ENCODE measurements around the gene DAZAP1.

Gene DAZAP1

GRCh38 chr19:1459479-1459878, 52.1 kb downstream of the DAZAP1 start:
- Histone ChIP-seq H3K36me3 (ENCODE audit: control insufficient read depth in 1 of 2, insufficient read depth in 2 of 2, low read length in 2 of 2) (no peaks in the 10 kb centered on the region), H3K27me3 (ENCODE audit: control insufficient read depth in 1 of 2, insufficient read depth in 2 of 2, low read length in 2 of 2) (peaks cover 33 to 36% of the 10 kb centered on the region in 2 donors), H3K9ac (ENCODE audit: low read depth in 1 of 2, low read length in 2 of 2) (no peak overlapping the region), H3K4me3 (ENCODE audit: low read depth in 1 of 2, low read length in 2 of 2) (no peak overlapping the region), H3K27ac (ENCODE audit: low read depth, low read length) (no peak overlapping the region), H3K4me1 (ENCODE audit: control insufficient read depth in 1 of 2, insufficient read depth in 2 of 2, low read length in 2 of 2) (peaks cover 0 to 17% of the 10 kb centered on the region in 2 donors), H3K9me3 (ENCODE audit: control insufficient read depth in 1 of 2, low read length in 2 of 2) (no peaks in the 10 kb centered on the region)

- no peak overlapping the region for H3K4me3 ChIP-seq (ENCODE audit: low read depth in 1 of 2, low read length in 2 of 2)
- peaks cover 0 to 12% of the 10 kb centered on the region in 2 donors for H3K4me1 ChIP-seq (ENCODE audit: control insufficient read depth in 1 of 2, insufficient read depth in 2 of 2, low read length in 2 of 2)
- H3K27me3 ChIP-seq (ENCODE audit: control insufficient read depth in 1 of 2, insufficient read depth in 2 of 2, low read length in 2 of 2), result peaks cover 33 to 36% of the 10 kb centered on the region in 2 donors
- no peaks in the 10 kb centered on the region for H3K36me3 ChIP-seq (ENCODE audit: control insufficient read depth in 1 of 2, insufficient read depth in 2 of 2, low read length in 2 of 2)
- H3K9me3 ChIP-seq (ENCODE audit: control insufficient read depth in 1 of 2, low read length in 2 of 2), result no peaks in the 10 kb centered on the region
- no peak overlapping the region for H3K27ac ChIP-seq (ENCODE audit: low read depth, low read length)
- no peak overlapping the region for H3K9ac ChIP-seq (ENCODE audit: low read depth in 1 of 2, low read length in 2 of 2)
These were observed 52.9 kb downstream of the DAZAP1 start for GRCh38 chr19:1460033-1460995.

- peaks cover 0 to 3% of the 10 kb centered on the region in 2 donors for H3K4me1 ChIP-seq (ENCODE audit: control insufficient read depth in 1 of 2, insufficient read depth in 2 of 2, low read length in 2 of 2)
- no peak overlapping the region for H3K9ac ChIP-seq (ENCODE audit: low read depth in 1 of 2, low read length in 2 of 2)
- peaks cover 28 to 35% of the 10 kb centered on the region in 2 donors for H3K27me3 ChIP-seq (ENCODE audit: control insufficient read depth in 1 of 2, insufficient read depth in 2 of 2, low read length in 2 of 2)
- no peak overlapping the region for H3K27ac ChIP-seq (ENCODE audit: low read depth, low read length)
- no peaks in the 10 kb centered on the region for H3K9me3 ChIP-seq (ENCODE audit: control insufficient read depth in 1 of 2, low read length in 2 of 2)
- H3K36me3 ChIP-seq (ENCODE audit: control insufficient read depth in 1 of 2, insufficient read depth in 2 of 2, low read length in 2 of 2), result no peaks in the 10 kb centered on the region
- no peak overlapping the region for H3K4me3 ChIP-seq (ENCODE audit: low read depth in 1 of 2, low read length in 2 of 2)
These were observed 54.5 kb downstream of the DAZAP1 start for GRCh38 chr19:1461862-1462261.

GRCh38 chr19:1465191-1466016, 58.0 kb downstream of the DAZAP1 start:
- Histone ChIP-seq H3K9me3 (ENCODE audit: control insufficient read depth in 1 of 2, low read length in 2 of 2) (no peaks in the 10 kb centered on the region), H3K27ac (ENCODE audit: low read depth, low read length) (no peak overlapping the region), H3K4me1 (ENCODE audit: control insufficient read depth in 1 of 2, insufficient read depth in 2 of 2, low read length in 2 of 2) (peaks cover 6 to 17% of the 10 kb centered on the region in 2 donors), H3K36me3 (ENCODE audit: control insufficient read depth in 1 of 2, insufficient read depth in 2 of 2, low read length in 2 of 2) (no peaks in the 10 kb centered on the region), H3K27me3 (ENCODE audit: control insufficient read depth in 1 of 2, insufficient read depth in 2 of 2, low read length in 2 of 2) (peaks cover 25 to 32% of the 10 kb centered on the region in 2 donors), H3K4me3 (ENCODE audit: low read depth in 1 of 2, low read length in 2 of 2) (no peak overlapping the region), H3K9ac (ENCODE audit: low read depth in 1 of 2, low read length in 2 of 2) (no peak overlapping the region)

GRCh38 chr19:1466018-1466460, 58.7 kb downstream of the DAZAP1 start:
- H3K27ac ChIP-seq (ENCODE audit: low read depth, low read length), result no peak overlapping the region
- peaks cover 31 to 36% of the 10 kb centered on the region in 2 donors for H3K27me3 ChIP-seq (ENCODE audit: control insufficient read depth in 1 of 2, insufficient read depth in 2 of 2, low read length in 2 of 2)
- no peak overlapping the region for H3K9ac ChIP-seq (ENCODE audit: low read depth in 1 of 2, low read length in 2 of 2)
- no peaks in the 10 kb centered on the region for H3K36me3 ChIP-seq (ENCODE audit: control insufficient read depth in 1 of 2, insufficient read depth in 2 of 2, low read length in 2 of 2)
- H3K4me3 ChIP-seq (ENCODE audit: low read depth in 1 of 2, low read length in 2 of 2), result no peak overlapping the region
- no peaks in the 10 kb centered on the region for H3K9me3 ChIP-seq (ENCODE audit: control insufficient read depth in 1 of 2, low read length in 2 of 2)
- peaks cover 11 to 23% of the 10 kb centered on the region in 2 donors for H3K4me1 ChIP-seq (ENCODE audit: control insufficient read depth in 1 of 2, insufficient read depth in 2 of 2, low read length in 2 of 2)

- Histone ChIP-seq H3K4me1 (ENCODE audit: control insufficient read depth in 1 of 2, insufficient read depth in 2 of 2, low read length in 2 of 2) (peaks cover 17 to 29% of the 10 kb centered on the region in 2 donors), H3K4me3 (ENCODE audit: low read depth in 1 of 2, low read length in 2 of 2) (no peak overlapping the region), H3K36me3 (ENCODE audit: control insufficient read depth in 1 of 2, insufficient read depth in 2 of 2, low read length in 2 of 2) (no peaks in the 10 kb centered on the region), H3K9me3 (ENCODE audit: control insufficient read depth in 1 of 2, low read length in 2 of 2) (no peaks in the 10 kb centered on the region), H3K27me3 (ENCODE audit: control insufficient read depth in 1 of 2, insufficient read depth in 2 of 2, low read length in 2 of 2) (peaks cover 37 to 42% of the 10 kb centered on the region in 2 donors), H3K9ac (ENCODE audit: low read depth in 1 of 2, low read length in 2 of 2) (no peak overlapping the region), H3K27ac (ENCODE audit: low read depth, low read length) (no peak overlapping the region)
These were observed 59.3 kb downstream of the DAZAP1 start for GRCh38 chr19:1466461-1467214.

GRCh38 chr19:1467215-1467489, 59.8 kb downstream of the DAZAP1 start:
- no peaks in the 10 kb centered on the region for H3K9me3 ChIP-seq (ENCODE audit: control insufficient read depth in 1 of 2, low read length in 2 of 2)
- no peak overlapping the region for H3K9ac ChIP-seq (ENCODE audit: low read depth in 1 of 2, low read length in 2 of 2)
- H3K4me3 ChIP-seq (ENCODE audit: low read depth in 1 of 2, low read length in 2 of 2), result no peak overlapping the region
- H3K4me1 ChIP-seq (ENCODE audit: control insufficient read depth in 1 of 2, insufficient read depth in 2 of 2, low read length in 2 of 2), result peaks cover 19 to 33% of the 10 kb centered on the region in 2 donors
- H3K36me3 ChIP-seq (ENCODE audit: control insufficient read depth in 1 of 2, insufficient read depth in 2 of 2, low read length in 2 of 2), result no peaks in the 10 kb centered on the region
- H3K27ac ChIP-seq (ENCODE audit: low read depth, low read length), result no peak overlapping the region
- H3K27me3 ChIP-seq (ENCODE audit: control insufficient read depth in 1 of 2, insufficient read depth in 2 of 2, low read length in 2 of 2), result peaks cover 42 to 47% of the 10 kb centered on the region in 2 donors

- Histone ChIP-seq H3K36me3 (ENCODE audit: control insufficient read depth in 1 of 2, insufficient read depth in 2 of 2, low read length in 2 of 2) (no peaks in the 10 kb centered on the region), H3K27me3 (ENCODE audit: control insufficient read depth in 1 of 2, insufficient read depth in 2 of 2, low read length in 2 of 2) (peaks cover 47 to 51% of the 10 kb centered on the region in 2 donors), H3K4me1 (ENCODE audit: control insufficient read depth in 1 of 2, insufficient read depth in 2 of 2, low read length in 2 of 2) (peaks cover 19 to 33% of the 10 kb centered on the region in 2 donors), H3K9me3 (ENCODE audit: control insufficient read depth in 1 of 2, low read length in 2 of 2) (no peaks in the 10 kb centered on the region), H3K9ac (ENCODE audit: low read depth in 1 of 2, low read length in 2 of 2) (no peak overlapping the region), H3K27ac (ENCODE audit: low read depth, low read length) (no peak overlapping the region), H3K4me3 (ENCODE audit: low read depth in 1 of 2, low read length in 2 of 2) (no peak overlapping the region)
These were observed 60.3 kb downstream of the DAZAP1 start for GRCh38 chr19:1467490-1468273.

- Histone ChIP-seq H3K27me3 (ENCODE audit: control insufficient read depth in 1 of 2, insufficient read depth in 2 of 2, low read length in 2 of 2) (peaks cover 48 to 57% of the 10 kb centered on the region in 2 donors), H3K9ac (ENCODE audit: low read depth in 1 of 2, low read length in 2 of 2) (no peak overlapping the region), H3K36me3 (ENCODE audit: control insufficient read depth in 1 of 2, insufficient read depth in 2 of 2, low read length in 2 of 2) (no peaks in the 10 kb centered on the region), H3K27ac (ENCODE audit: low read depth, low read length) (no peak overlapping the region), H3K4me1 (ENCODE audit: control insufficient read depth in 1 of 2, insufficient read depth in 2 of 2, low read length in 2 of 2) (peaks cover 19 to 33% of the 10 kb centered on the region in 2 donors), H3K9me3 (ENCODE audit: control insufficient read depth in 1 of 2, low read length in 2 of 2) (no peaks in the 10 kb centered on the region), H3K4me3 (ENCODE audit: low read depth in 1 of 2, low read length in 2 of 2) (no peak overlapping the region)
These were observed 61.0 kb downstream of the DAZAP1 start for GRCh38 chr19:1468274-1468820.
